GM20000 (cell line): Measurements from ENCODE around the gene CABP2.

Source experiments
- DNase-seq: peaks from one replicate; pipeline ENCODE4 v3.0.0; 2012; ENCODE audit warnings: low spot score
- TF ChIP-seq, protein P1 (sequence below): IDR thresholded peaks from 2 replicates; pipeline ENCODE4 v1.5.1; 2012; ENCODE audit warnings: mild to moderate bottlenecking, control low read depth; ENCODE audit errors: extremely low read depth, missing control alignments

Gene CABP2

DNA sequence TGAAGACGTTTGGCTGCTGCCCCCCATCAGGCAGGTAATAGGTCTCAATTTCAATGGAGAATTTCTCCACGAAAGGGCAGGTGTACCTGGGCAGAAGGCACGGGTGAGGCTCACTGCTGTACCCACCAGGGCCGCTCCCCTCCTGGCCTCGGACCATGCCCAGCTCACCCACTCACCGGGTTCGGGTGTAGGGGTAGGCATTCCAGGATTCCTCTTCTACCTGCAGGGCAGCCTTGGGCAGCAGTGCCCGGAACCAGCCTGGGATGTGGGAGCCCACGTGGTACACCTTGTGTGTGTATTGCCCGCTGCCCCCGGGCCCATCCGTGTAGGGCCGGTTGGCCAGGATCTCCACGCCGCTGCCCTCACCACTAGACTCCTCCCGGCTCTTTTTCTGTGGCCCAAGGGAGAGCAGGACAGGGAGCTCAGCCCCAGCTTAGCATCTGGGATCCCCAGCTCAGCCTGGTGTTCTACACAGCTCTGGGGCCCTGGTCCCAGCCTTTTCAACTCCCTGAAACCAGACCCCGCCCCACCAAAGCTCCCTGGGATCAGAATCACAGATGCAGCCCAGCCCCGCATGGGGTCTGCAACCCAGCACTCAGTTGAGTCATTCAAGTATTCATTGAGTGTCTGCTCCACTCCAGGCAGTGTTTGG lies 20.8 kb downstream of the CABP2 start:
- DNase-seq: no peak
- TF ChIP-seq, protein P1, sequence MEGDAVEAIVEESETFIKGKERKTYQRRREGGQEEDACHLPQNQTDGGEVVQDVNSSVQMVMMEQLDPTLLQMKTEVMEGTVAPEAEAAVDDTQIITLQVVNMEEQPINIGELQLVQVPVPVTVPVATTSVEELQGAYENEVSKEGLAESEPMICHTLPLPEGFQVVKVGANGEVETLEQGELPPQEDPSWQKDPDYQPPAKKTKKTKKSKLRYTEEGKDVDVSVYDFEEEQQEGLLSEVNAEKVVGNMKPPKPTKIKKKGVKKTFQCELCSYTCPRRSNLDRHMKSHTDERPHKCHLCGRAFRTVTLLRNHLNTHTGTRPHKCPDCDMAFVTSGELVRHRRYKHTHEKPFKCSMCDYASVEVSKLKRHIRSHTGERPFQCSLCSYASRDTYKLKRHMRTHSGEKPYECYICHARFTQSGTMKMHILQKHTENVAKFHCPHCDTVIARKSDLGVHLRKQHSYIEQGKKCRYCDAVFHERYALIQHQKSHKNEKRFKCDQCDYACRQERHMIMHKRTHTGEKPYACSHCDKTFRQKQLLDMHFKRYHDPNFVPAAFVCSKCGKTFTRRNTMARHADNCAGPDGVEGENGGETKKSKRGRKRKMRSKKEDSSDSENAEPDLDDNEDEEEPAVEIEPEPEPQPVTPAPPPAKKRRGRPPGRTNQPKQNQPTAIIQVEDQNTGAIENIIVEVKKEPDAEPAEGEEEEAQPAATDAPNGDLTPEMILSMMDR: no peak

DNA sequence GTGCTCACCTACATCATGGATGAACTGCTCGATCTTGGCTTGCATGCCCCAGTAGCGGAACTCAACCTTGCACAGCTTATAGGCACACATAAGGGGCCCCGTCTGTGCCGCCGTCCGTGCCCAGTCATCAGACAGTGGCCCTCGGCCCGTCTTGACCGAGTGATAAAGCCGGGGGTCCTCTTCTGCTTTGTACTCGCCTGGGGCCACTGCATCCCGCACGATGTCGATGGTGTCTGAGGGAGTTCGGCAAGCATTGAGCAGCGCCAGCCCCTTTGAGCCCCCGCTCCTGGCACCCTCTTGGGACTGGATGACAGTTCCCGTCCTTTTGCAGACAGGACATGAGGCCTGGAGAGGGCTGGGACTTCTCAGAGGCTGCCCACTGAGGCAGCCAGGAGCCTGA lies 21.4 kb downstream of the CABP2 start:
- TF ChIP-seq, protein P1: no peak
- DNase-seq: no peak

DNA sequence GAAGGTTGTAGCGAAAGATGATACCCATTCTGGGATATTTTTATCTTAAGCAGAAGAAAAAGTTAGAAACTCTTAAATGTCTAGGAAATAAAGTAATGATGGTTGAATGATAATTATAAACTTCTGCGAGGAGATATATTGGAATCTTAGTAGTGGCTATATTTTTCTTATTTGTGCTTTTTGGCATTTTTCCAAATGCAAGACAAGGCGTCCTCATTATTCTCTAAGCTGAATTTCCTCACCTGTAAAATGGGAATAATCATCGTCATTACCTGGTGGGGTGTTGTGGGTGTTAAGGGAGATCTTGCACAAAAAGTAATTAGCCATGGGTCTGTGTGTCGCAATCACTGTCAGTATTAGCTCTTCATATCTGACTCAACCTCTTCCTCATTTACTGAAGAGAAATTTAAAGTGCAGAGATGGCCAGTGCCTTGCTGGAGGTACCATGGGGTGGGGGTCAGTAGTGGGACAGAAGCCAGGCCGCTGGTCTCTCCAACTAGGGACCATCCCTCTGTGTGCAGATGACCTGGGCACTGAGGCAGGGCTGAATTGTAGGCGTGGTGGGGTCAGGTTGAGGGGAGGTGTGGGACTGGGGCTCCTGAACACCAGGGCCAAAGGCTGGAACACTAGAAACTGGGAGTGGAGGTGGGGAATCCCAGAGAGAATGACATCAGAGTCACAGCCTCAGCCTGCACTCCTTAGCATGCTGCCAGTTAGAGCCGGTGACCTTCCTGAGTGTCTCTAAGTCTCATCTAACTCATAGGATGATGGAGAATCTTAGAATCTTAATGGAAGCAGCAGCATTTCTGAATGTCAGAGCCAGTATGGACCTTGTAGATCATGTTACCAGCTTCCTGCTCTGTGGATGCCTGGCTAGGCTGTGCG lies 22.2 kb downstream of the CABP2 start:
- DNase-seq: no peak
- TF ChIP-seq, protein P1: no peak

DNA sequence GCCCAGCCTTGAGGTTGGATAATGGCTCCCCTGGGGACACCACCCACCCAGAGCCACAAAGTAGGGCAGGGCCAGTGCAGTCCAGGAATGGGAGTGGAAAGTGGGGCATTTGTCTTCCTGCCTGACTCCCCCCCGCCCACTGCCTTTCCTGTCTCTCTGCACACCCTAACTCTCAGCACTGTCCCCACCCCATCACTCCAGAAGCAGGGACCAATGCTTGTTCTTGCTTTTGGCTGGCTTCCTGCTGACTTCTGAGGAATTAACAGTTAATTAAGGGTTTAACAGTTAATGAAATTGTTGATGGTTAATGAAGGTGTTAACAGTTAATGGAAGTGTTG lies 22.8 kb downstream of the CABP2 start:
- DNase-seq: no peak
- TF ChIP-seq, protein P1: no peak

DNA sequence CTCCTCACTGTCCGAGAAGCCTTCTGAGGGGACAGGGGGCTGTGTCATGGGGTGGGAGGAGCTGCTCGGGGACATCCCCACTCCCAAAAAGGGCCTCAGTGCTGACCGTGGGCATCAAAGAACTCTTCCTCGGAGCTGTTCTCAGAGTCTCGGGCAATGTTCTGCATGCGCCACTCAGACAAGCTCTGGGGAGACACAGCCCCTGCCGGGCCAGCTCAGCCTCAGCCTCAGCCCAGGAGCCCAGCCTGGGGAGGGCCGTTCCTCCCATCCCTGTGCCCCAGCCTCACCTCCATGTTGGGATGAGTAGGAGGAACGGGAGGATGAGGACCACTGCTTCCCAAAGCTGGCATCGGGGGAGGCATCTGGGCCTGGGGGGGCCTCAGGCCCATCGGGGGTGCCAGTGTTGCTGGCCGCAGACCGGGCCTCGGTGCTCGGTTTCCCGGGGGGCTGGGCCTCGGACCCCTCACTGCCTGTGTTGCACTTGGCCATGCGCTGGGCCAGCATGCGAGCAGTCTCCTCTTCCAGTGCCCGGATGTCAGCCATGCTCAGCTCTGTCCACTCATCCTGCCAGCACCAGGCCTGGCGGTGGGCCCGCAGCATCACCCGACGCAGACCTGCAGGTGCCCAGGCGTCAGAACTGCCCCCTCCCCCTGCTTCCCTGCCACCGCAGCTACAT lies 23.3 kb downstream of the CABP2 start:
- no peak for DNase-seq
- TF ChIP-seq, protein P1: no peak

DNA sequence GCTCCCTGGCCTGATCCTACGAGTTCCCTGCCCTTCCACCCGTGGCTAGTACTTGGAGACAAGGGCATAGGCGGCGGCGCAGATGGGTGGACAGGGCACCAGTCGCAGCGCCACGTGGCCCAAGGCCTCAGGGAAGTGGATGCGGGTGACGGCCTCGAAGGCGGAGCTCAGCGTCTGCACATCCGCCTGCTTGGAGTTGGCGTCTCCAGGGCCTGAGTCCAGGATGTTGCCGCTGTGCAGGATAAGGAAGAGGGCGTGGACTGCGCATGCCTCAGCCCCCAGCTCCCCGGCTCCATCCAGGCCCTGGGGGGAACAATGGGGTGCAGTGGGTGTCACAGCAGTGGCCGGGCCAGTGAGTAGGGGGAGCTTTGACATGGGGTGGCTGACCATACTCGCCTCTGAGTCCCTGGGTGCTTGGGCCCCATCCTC lies 24.7 kb downstream of the CABP2 start:
- no peak for DNase-seq
- TF ChIP-seq, protein P1: no peak
